HG02571 (cell line): ENCODE results near the gene RPS6KA5.

Experiments
- ATAC-seq: cut with Tn5 transposase; IDR thresholded peaks from one replicate; pipeline ENCODE4 v1.9.1; 2021; ENCODE audit warnings: mild to moderate bottlenecking, moderate library complexity; ENCODE audit not compliant: unreplicated experiment

Gene RPS6KA5

DNA sequence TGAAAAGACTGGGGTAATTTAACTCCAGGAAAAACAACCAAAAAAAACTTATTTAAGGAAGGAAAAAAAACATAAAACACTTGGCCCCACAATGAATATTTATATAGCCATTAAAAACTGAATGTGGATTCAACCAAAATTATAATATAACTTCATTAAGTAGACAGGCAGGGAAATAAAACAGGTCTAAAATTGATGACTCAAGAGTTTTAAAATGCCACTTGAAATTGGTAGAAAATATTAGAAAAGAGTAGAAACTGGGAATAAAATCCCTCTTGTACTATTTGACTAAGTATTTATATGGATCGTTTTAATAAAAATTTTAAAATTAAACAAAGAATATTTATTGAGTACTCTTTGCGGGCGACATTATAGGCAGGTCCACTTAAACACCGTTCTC lies 28.8 kb downstream of the RPS6KA5 start:
- ATAC-seq: no peak

DNA sequence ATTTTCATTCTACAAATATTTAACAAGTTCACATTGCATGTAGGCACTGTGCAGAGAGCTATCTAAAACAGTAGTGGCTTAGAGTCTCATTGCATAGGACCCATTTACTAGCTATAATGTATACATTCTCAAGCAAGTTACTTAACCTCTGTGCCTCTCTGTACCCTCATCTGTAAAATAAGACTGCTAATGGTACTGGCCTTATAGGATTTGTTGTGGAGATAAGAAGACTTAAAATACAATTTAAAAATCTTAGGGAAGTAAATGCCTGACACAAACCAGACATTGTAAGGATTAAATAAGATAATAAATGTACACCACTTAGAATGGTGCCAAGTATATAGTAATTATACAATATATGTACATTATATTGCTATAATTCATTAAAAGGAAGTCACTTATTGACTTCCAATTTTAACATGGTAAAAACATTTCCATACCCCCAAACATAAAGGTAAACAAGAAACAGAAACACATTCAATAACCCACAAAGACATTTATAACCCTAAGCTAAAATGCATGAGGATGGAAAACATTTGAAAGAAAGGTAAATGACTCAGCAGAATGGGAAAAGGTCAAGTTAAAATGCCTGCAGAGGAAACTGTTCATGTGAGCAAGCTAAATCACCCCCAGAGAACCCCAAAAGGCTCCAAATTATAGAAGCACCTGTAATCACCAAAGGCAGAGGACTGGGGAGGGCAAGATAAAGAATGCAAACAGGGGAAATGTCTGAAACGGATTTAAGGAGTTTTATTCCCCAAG lies 30.8 kb downstream of the RPS6KA5 start:
- ATAC-seq: no peak

DNA sequence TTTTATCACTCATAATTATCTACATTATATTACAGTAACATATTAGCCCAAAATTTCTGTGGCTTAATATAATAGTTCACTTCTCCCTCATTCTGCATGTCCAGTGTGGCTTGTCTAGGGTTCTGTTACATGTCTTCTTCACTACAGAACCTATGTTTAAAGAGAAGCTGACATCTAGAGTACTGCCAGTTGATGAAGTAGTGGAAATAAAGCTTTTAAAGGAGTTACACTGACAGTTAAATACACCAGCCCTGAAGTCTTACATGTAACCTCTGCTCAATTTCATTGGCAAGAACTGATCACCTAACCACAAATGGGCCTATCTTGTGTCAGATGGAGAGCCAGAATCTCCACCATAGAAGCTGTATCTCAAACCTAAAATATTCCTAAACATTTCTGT lies 32.9 kb downstream of the RPS6KA5 start:
- ATAC-seq: no peak

DNA sequence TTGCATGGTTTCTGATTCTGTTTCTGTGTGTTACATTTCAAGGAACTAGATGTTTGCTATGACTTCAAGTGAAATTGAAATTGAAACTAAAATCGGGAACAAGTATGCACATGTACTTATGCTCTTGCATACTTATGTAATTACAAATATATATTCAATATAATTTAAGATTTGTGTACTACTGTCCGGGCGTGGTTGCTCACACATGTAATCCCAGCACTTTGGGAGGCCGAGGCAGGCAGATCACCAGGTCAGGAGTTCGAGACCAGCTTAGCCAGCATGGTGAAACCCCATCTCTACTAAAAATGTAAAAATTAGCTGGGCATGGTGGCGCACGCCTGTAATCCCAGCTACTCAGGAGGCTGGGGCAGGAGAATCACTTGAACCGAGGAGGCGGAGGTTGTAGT lies 37.8 kb downstream of the RPS6KA5 start:
- peak; percentile 87 for ATAC-seq

- ATAC-seq: peak; percentile 39
Observed at GRCh38 chr14:91021991-91022621, 38.3 kb downstream of the RPS6KA5 start.

DNA sequence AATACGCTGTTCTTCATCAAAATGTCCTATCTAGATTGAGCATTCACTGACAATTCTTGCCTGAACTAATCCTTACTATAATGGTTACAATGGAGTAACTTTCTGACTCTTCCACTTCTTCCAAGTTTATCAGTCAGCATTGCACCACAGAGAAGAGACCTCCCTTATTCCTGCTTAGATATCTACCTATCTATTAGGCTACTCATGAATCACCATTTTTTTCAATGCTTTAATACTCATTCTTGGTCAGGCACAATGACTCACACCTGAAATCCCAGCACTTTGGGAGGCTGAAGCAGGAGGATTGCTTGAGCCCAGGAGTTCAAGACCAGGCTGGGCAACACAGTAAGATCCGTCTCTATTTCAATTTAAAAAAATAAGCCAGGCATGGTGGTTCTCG lies 39.3 kb downstream of the RPS6KA5 start:
- ATAC-seq: no peak

- ATAC-seq: no peak
Observed at GRCh38 chr14:91019673-91020072, 40.8 kb downstream of the RPS6KA5 start.

GRCh38 chr14:91018481-91018880 lies 42.0 kb downstream of the RPS6KA5 start:
- ATAC-seq: no peak

GRCh38 chr14:91016800-91017410 lies 43.5 kb downstream of the RPS6KA5 start:
- no peak for ATAC-seq

GRCh38 chr14:91015435-91015834 lies 45.0 kb downstream of the RPS6KA5 start:
- no peak for ATAC-seq

GRCh38 chr14:91012045-91012444 lies 48.4 kb downstream of the RPS6KA5 start:
- no peak for ATAC-seq

DNA sequence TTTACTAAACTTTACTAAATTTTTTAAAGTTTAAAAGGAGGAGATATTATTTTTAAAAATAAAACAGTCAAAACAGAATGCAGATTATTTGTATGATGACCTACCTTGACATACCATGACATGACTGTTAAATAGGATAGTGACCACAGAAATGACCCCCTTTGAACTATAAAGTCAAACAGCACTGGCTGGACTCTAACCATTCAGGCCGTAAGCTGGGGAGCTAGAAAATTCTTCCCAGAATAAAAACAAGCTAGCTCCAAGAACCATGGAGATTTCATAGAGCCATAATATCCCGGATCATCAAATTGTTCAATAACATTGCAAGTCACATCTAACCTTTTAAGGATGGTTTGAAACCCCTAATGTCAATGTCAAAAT lies 50.3 kb downstream of the RPS6KA5 start:
- no peak for ATAC-seq

DNA sequence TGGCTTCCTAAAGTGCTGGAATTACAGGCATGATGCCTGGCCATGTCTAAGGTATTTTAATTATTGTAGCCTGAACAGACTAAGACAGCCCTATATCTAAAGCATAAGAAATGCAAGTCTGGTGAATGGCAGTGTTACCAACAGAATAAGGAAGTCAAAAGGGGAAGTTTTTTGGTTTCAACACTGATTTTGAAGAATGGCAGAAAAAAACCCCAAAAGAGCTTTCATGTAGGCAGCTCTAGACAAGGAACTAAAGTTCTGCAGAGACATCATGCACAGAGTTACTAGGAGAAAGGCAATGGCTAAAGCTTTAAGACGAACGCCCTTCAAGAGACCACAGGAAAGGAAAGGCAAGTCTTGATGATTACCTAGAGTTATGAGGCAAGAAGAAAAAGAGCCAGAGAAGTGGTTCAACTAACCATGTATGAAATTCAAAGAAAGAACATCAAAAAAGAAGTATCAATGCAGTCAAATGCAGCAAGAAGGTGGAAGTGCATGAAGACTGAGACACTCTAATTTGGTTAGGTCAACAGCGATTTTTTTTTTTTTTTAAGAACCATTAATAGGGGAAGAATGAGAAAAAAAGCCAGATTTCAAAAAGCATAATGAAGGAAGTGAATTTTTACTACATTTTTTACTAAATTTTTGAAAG lies 50.8 kb downstream of the RPS6KA5 start:
- ATAC-seq: peak; percentile 88

- ATAC-seq: peak; percentile 23
Observed at GRCh38 chr14:91008759-91009409, 51.6 kb downstream of the RPS6KA5 start.

DNA sequence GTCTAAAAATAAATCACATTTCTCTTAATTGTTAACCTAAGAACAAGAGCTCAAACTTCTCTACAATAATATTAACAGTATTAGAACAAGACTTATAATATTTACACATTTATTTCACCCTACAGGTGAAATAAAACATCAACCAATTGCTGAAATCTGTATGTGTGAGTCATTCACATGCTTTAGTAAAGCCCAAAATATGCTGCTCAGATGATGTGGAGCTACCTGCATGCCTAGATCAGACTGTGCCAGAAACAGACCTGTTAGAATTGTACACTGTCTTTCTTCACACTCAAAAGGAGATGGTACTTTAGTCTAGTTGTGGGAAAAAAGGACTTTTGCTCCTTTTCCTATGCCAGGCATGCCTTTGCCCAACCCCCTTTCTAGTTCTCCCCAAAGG lies 54.7 kb downstream of the RPS6KA5 start:
- no peak for ATAC-seq

DNA sequence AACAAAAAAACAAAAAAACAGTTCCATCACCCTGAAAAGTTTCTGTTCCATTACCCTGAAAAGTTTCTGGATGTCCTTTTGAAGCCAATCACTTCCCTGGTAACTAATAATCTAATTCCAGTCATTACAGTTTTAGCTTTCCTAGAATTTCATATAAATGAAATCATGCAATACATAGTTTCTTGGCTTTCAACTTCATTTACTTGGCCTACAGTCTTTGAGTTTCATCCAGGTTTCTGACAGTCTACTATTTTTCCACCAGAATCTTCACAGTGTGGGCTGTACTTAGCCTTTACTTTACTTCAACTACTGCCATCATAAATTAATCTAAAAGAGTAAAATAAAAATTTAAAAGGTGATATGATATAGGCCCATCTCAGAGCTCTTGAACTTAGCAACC lies 55.5 kb downstream of the RPS6KA5 start:
- ATAC-seq: no peak

- no peak for ATAC-seq
Observed at GRCh38 chr14:90999299-90999698, 61.1 kb downstream of the RPS6KA5 start.

- no peak for ATAC-seq
Observed at GRCh38 chr14:90996967-90997366, 63.5 kb downstream of the RPS6KA5 start.

- no peak for ATAC-seq
Observed at GRCh38 chr14:90995785-90996184, 64.7 kb downstream of the RPS6KA5 start.

DNA sequence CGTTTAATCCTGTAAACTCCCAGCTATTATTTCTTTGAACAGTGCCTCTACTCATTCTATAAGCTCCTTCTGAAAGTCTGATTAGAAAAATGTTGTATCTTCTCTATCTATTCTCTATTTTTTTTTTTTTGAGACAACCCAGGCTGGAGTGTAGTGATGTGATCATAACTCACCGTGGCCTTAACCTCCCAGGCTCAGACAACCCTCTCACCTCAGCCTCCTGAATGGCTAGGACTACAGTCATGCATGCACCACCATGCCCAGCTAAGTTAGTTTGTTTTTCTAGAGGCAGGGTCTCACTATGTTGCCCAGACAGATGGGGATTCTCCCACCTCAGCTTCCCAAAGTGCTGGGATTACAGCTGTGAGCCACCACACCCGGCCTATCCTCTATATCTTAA lies 66.6 kb downstream of the RPS6KA5 start:
- ATAC-seq: no peak
